ENCODE measurements around the gene EGFL7.
"Not testable (repeated sequence)": the region's sequence is repeated elsewhere in the genome, so short reads cannot be mapped to it uniquely, and the experiment has no call there.

EGFL7 gene

GRCh38 chr9:136690104-136690805 lies 27.5 kb downstream of the EGFL7 start:
- no peak for DNase-seq

- no peak for DNase-seq
Measured at GRCh38 chr9:136690806-136691261, 28.1 kb downstream of the EGFL7 start.

- no peak for DNase-seq
Measured at GRCh38 chr9:136691316-136692184, 28.8 kb downstream of the EGFL7 start.

- no peak for DNase-seq
Measured at GRCh38 chr9:136692185-136693134, 29.7 kb downstream of the EGFL7 start.

- DNase-seq = no peak
Measured at GRCh38 chr9:136693135-136693489, 30.4 kb downstream of the EGFL7 start.

GRCh38 chr9:136693490-136694162 lies 30.9 kb downstream of the EGFL7 start:
- DNase-seq = peak in 1 of 2 donors; percentile 26

GRCh38 chr9:136694163-136694871 lies 31.6 kb downstream of the EGFL7 start:
- peak in 1 of 2 donors; percentile 23 for DNase-seq

GRCh38 chr9:136694872-136695247 lies 32.1 kb downstream of the EGFL7 start:
- DNase-seq = no peak

GRCh38 chr9:136695435-136695895 lies 32.7 kb downstream of the EGFL7 start:
- no peak for DNase-seq

- no peak for DNase-seq
Measured at GRCh38 chr9:136695955-136696354, 33.2 kb downstream of the EGFL7 start.

- no peak for DNase-seq
Measured at GRCh38 chr9:136696502-136696901, 33.8 kb downstream of the EGFL7 start.

GRCh38 chr9:136697146-136697820 lies 34.6 kb downstream of the EGFL7 start:
- DNase-seq = no peak

- peak in 1 of 2 donors; percentile 36 for DNase-seq
Measured at GRCh38 chr9:136697821-136698526, 35.3 kb downstream of the EGFL7 start.

- DNase-seq = no peak
Measured at GRCh38 chr9:136698635-136699246, 36.0 kb downstream of the EGFL7 start.

GRCh38 chr9:136700304-136700703 lies 37.6 kb downstream of the EGFL7 start:
- DNase-seq = no peak

GRCh38 chr9:136700959-136701667 lies 38.4 kb downstream of the EGFL7 start:
- DNase-seq = peak; percentile 57 to 74

- DNase-seq = no peak
Measured at GRCh38 chr9:136701668-136702053, 38.9 kb downstream of the EGFL7 start.

GRCh38 chr9:136703276-136703860 lies 40.7 kb downstream of the EGFL7 start:
- DNase-seq = no peak

GRCh38 chr9:136704741-136705140 lies 42.0 kb downstream of the EGFL7 start:
- not testable (repeated sequence) for DNase-seq

Data from CD4-positive, alpha-beta T cell treated with Interleukin-4 for 1 hour (primary cell).